A549 (cell line): ENCODE measurements around the gene COL1A1. TPM values are rescaled to one million over a fixed set of nuclear protein-coding genes. Genes with fewer than 3 reads are reported as not detected.
A peak's percentile ranks its signal among the peaks of the same experiment; 100 is the strongest.

Experiments
- ATAC-seq, 2 experiments: fragments of 200-7000 bp in 1 of 2; fragments of >200 bp in 1 of 2; cut with Nextera tagmentation in 1 of 2; cut with Tn5 transposase in 1 of 2; 3 replicates each; pipeline versions ENCODE4 v1.8.0 to v1.9.1; 2018 to 2020; ENCODE audit warnings: mild to moderate bottlenecking in 1 of 2, moderate library complexity in 1 of 2
- CTCF ChIA-PET: fragments of 300-600 bp; sonication (Branson Sonifier 250); formaldehyde crosslinking; extraction: SDS; loops from one replicate; lab custom pipeline; 2021; ENCODE audit warnings: antibody characterized with exemption, inconsistent platforms; lab: Yijun Ruan, JAX
- POLR2A ChIA-PET: fragments of 350-600 bp; formaldehyde crosslinking; extraction: SDS; loops from one replicate; lab custom pipeline; 2021; ENCODE audit warnings: antibody characterized with exemption, inconsistent platforms; lab: Yijun Ruan, JAX
- DNase-seq, 2 experiments: peaks; one replicate each; pipeline versions ENCODE4 v3.0.0 to v3.0.0-alpha.2; 2011 to 2016; ENCODE audit warnings: low read depth in 1 of 2, low spot score in 1 of 2
- FAIRE-seq: peaks from 2 replicates; lab custom pipeline; 2011; peaks lifted over from hg19 to GRCh38; lab: Jason Lieb, UNC
- H3K27ac ChIP-seq, 2 experiments: fragments of >200 bp; sonication (Bioruptor Twin); formaldehyde crosslinking; 3 replicates each; pipeline ENCODE4 v1.5.1; 2016 to 2017
- H3K4me1 ChIP-seq: fragments of >200 bp; sonication (Bioruptor Twin); formaldehyde crosslinking; 3 replicates; pipeline ENCODE4 v1.6.1; 2016
- H3K4me2 ChIP-seq: fragments of >200 bp; sonication (Bioruptor Twin); formaldehyde crosslinking; 3 replicates; pipeline ENCODE4 v1.6.1; 2016
- H3K4me3 ChIP-seq: fragments of >200 bp; sonication (Bioruptor Twin); formaldehyde crosslinking; 3 replicates; pipeline ENCODE4 v1.5.1; 2016
- H3K9me3 ChIP-seq: fragments of >200 bp; sonication (Bioruptor Twin); formaldehyde crosslinking; 3 replicates; pipeline ENCODE4 v1.6.1; 2016
- BHLHE40 ChIP-seq: IDR thresholded peaks from 2 replicates; pipeline ENCODE4 v1.6.1; 2012; ENCODE audit warnings: low read depth, low read length, inconsistent platforms
- CBX8 ChIP-seq: fragments of 200-600 bp; sonication (generic); IDR thresholded peaks from 2 replicates; pipeline ENCODE4 v1.6.1; 2016
- CEBPB ChIP-seq, 2 experiments: fragments of >200 bp in 1 of 2; sonication (Bioruptor Twin) in 1 of 2; formaldehyde crosslinking in 1 of 2; IDR thresholded peaks; 2 replicates each; pipeline ENCODE4 v1.6.1; 2012 to 2016
- CHD2 ChIP-seq: fragments of 150-350 bp; IDR thresholded peaks from 2 replicates; pipeline ENCODE4 v1.6.1; 2014; ENCODE audit warnings: low read length; ENCODE audit not compliant: partially characterized antibody
- CTCF ChIP-seq: fragments of >200 bp; sonication (Bioruptor Twin); formaldehyde crosslinking; IDR thresholded peaks from 3 replicates; pipeline ENCODE4 v1.5.1; 2016
- ESRRA ChIP-seq: fragments of 150-350 bp; IDR thresholded peaks from 2 replicates; pipeline ENCODE4 v1.6.1; 2014; ENCODE audit warnings: mild to moderate bottlenecking, low read length, borderline replicate concordance
- FOXS1 ChIP-seq: fragments of 250-450 bp; sonication (Bioruptor Pico); IDR thresholded peaks from 2 replicates; pipeline ENCODE4 v1.5.0; 2020; ENCODE audit warnings: mild to moderate bottlenecking, moderate library complexity
- GATA3 ChIP-seq: IDR thresholded peaks from 2 replicates; pipeline ENCODE4 v1.6.1; 2012; ENCODE audit warnings: borderline replicate concordance
- HDAC2 ChIP-seq: fragments of 200-600 bp; sonication (generic); IDR thresholded peaks from 2 replicates; pipeline ENCODE4 v1.6.1; 2016
- HOXA7 ChIP-seq: fragments of 250-450 bp; sonication (Bioruptor Pico); IDR thresholded peaks from 2 replicates; pipeline ENCODE4 v1.5.0; 2020; ENCODE audit warnings: mild to moderate bottlenecking, moderate library complexity
- JUNB ChIP-seq: fragments of >200 bp; sonication (Bioruptor Twin); formaldehyde crosslinking; IDR thresholded peaks from 2 replicates; pipeline ENCODE4 v1.6.1; 2016
- KDM5A ChIP-seq: fragments of 200-600 bp; sonication (generic); IDR thresholded peaks from 2 replicates; pipeline ENCODE4 v1.6.1; 2016; ENCODE audit warnings: antibody characterized with exemption, mild to moderate bottlenecking
- MAZ ChIP-seq: fragments of 150-350 bp; IDR thresholded peaks from 2 replicates; pipeline ENCODE4 v1.6.1; 2014; ENCODE audit warnings: antibody characterized with exemption, low read depth, low read length, borderline replicate concordance
- NPAS2 ChIP-seq: fragments of 250-450 bp; sonication (Bioruptor Pico); IDR thresholded peaks from 2 replicates; pipeline ENCODE4 v1.8.0; 2022; ENCODE audit warnings: mild to moderate bottlenecking, moderate library complexity, borderline replicate concordance
- PHF8 ChIP-seq: fragments of 200-600 bp; sonication (generic); IDR thresholded peaks from 2 replicates; pipeline ENCODE4 v1.6.1; 2016; ENCODE audit warnings: low read depth, mild to moderate bottlenecking, antibody characterized with exemption, moderate library complexity, borderline replicate concordance
- RAD21 ChIP-seq, 2 experiments: fragments of >200 bp in 1 of 2; sonication (Bioruptor Twin) in 1 of 2; formaldehyde crosslinking in 1 of 2; IDR thresholded peaks in 1 of 2; conservative IDR thresholded peaks in 1 of 2; 2 replicates in 1 of 2; 3 replicates in 1 of 2; pipeline ENCODE4 v1.6.1; 2012 to 2018; ENCODE audit warnings: inconsistent platforms in 1 of 2
- RCOR1 ChIP-seq: fragments of 150-350 bp; IDR thresholded peaks from 2 replicates; pipeline ENCODE4 v1.6.1; 2014; ENCODE audit warnings: antibody characterized with exemption, low read length, low read depth
- RFX5 ChIP-seq: fragments of 450-650 bp; IDR thresholded peaks from 2 replicates; pipeline ENCODE4 v1.7.1; 2014; ENCODE audit warnings: antibody characterized with exemption, mild to moderate bottlenecking, moderate library complexity
- SMC3 ChIP-seq: fragments of >200 bp; sonication (Bioruptor Twin); formaldehyde crosslinking; IDR thresholded peaks from 3 replicates; pipeline ENCODE4 v1.6.1; 2018; ENCODE audit warnings: inconsistent platforms
- ZC3H11A ChIP-seq: fragments of 450-650 bp; IDR thresholded peaks from 2 replicates; pipeline ENCODE4 v1.6.1; 2014; ENCODE audit warnings: antibody characterized with exemption, mild to moderate bottlenecking
- WGBS: methylation state at CpG from one replicate; pipeline ENCODE4 v1.1.6; 2017; ENCODE audit errors: missing lambda C conversion rate; 5-methylcytosine and 5-hydroxymethylcytosine counted together
- polyA plus RNA-seq, 4 experiments: library from polyadenylated mRNA; depleted of rRNA in 3 of 4; stranded (reverse); fragments of >200 nt; fragmentation: RNase III in 1 of 4; extraction: RNeasy Plus Mini Kit Qiagen cat#74134 plus additional on column Dnase treatment in 1 of 4; gene quantifications; 2 replicates in 3 of 4; 3 replicates in 1 of 4; pipeline ENCODE4 v1.2.3, GENCODE V29; 2011 to 2017
- TF ChIP-seq, protein P1 (sequence below): IDR thresholded peaks from 2 replicates; pipeline ENCODE4 v1.6.1; 2012
- TF ChIP-seq, protein P2 (sequence below): fragments of 200-600 bp; sonication (generic); IDR thresholded peaks from 2 replicates; pipeline ENCODE4 v1.6.1; 2016; ENCODE audit warnings: antibody characterized with exemption, mild to moderate bottlenecking, moderate library complexity
- TF ChIP-seq, protein P3 (sequence below): fragments of 250-450 bp; sonication (Bioruptor Pico); IDR thresholded peaks from 2 replicates; pipeline ENCODE4 v1.5.0; 2020; ENCODE audit warnings: low read depth, mild to moderate bottlenecking, moderate library complexity

Gene COL1A1
- polyA plus RNA-seq, 2 of the 4 experiments (the other 2 are of a cell fraction): 4.4 to 34.3 TPM

DNA sequence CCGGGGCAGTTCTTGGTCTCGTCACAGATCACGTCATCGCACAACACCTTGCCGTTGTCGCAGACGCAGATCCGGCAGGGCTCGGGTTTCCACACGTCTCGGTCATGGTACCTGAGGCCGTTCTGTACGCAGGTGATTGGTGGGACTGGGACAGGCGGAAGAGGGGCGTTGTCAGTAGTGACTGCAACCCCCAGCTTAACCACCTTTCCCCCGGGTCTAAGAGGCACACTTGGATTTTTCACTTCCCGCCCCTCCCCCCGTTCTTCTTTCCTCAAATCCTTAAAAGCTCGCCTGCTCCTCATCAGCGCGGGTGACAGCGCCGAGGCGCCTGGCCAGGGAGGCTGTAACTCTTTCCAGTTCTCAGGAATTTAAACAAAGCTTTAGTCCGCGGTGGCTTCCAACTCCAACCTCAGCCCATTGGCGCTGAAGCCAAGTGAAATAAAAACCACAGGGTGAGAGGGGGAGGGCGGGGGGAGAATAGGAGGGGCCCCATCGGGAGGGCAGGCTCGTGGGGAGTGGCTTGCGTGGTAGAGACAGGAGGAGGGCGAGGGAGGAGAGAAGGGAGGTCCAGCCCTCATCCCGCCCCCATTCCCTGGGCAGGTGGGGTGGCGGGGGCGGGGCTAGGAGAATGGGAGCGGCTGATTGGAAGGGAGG lies 1.5 kb downstream of the COL1A1 start:
- 4% methylated on average over 29 of the region's 36 CpGs for WGBS
- Histone ChIP-seq H3K4me3 (peak overlapping the region; percentile 47), H3K4me2 (peak overlapping the region; percentile 88)
- CTCF ChIA-PET: interaction anchor here (0.6 to 31.5 kb wide), 56 partner anchors 9 to 643 kb away, joined by 3 to 1255 read pairs (median 5); partner anchors contain the start of genes LRRC59, RSAD1, SGCA and TMEM92
- ATAC-seq: peak; percentile 80 to 90
- FAIRE-seq: no peak
- TF ChIP-seq, protein P1, sequence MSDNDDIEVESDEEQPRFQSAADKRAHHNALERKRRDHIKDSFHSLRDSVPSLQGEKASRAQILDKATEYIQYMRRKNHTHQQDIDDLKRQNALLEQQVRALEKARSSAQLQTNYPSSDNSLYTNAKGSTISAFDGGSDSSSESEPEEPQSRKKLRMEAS: peak; percentile 51
- TF ChIP-seq RFX5 (no peak), GATA3 (no peak)
- TF ChIP-seq, all 56 proteins: peak for 1
- peaks cover 44% of the 10 kb centered on the region for H3K4me1 ChIP-seq
- peak; percentile 91 to 96 for DNase-seq
- H3K9me3 ChIP-seq: no peaks in the 10 kb centered on the region
- POLR2A ChIA-PET: interaction anchor here (0.7 to 2.3 kb wide), 11 partner anchors 22 to 279 kb away, joined by 3 to 24 read pairs (median 4); partner anchors contain the start of genes LRRC59 and TMEM92
- peak overlapping the region; percentile 77 to 90 for H3K27ac ChIP-seq

GRCh38 chr17:50199211-50199802 lies 2.1 kb downstream of the COL1A1 start:
- no peak for FAIRE-seq
- Histone ChIP-seq H3K27ac (peak overlapping the region; percentile 77 to 90; a peak in 5 of 6 replicates), H3K4me1 (peaks cover 44% of the 10 kb centered on the region)

DNA sequence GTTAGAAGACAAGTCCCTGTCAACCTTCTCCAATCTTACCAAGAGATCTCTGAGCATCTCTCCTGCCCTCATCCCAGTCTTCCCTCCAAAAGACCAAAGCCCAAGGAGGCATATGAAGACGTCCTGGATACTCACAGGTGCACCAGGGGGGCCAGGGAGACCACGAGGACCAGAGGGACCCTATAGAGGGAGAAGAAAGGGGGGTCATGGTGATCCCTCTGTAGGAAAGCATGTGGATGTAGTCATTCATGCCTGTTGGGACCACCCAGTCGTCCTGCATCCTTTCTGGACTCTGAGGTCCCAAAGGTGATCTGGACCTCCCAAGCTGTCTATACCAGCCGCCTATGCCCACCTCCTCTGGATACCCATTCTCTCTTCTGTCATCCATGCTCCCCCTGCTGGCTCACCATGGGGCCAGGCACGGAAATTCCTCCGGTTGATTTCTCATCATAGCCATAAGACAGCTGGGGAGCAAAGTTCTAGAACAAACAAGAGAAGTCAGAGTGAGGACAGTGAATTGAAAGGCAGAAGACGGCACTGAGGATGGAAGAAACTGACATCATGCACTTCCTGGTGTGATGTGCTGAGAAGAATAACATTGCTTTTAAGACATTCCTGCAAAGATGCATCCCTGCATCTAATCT lies 3.3 kb downstream of the COL1A1 start:
- H3K4me1 ChIP-seq: peaks cover 44% of the 10 kb centered on the region
- ChIA-PET CTCF (interaction anchor here (0.6 to 22.0 kb wide), 35 partner anchors 9 to 123 kb away, joined by 3 to 817 read pairs (median 3); partner anchors contain the start of genes PPP1R9B, SGCA and TMEM92), POLR2A (interaction anchor here (1.0 kb wide), 1 partner anchor 21 kb away, joined by 3 read pairs; no protein-coding TSS in a partner anchor)
- FAIRE-seq (peak; percentile 94), DNase-seq (peak; percentile 84 to 86), ATAC-seq (peak; percentile 14 to 30; a peak in 3 of 6 replicates)
- WGBS: 13% methylated on average over 7 of the region's 7 CpGs
- H3K9me3 ChIP-seq: no peaks in the 10 kb centered on the region
- peak overlapping the region; percentile 88 for H3K4me2 ChIP-seq
- no peak overlapping the region for H3K4me3 ChIP-seq
- H3K27ac ChIP-seq: peak overlapping the region; percentile 51 to 77; a peak in 5 of 6 replicates
- no peak for TF ChIP-seq CEBPB (IDR thresholded peaks at IDR 0.05)
- no peak for TF ChIP-seq HDAC2
- TF ChIP-seq, protein P2, sequence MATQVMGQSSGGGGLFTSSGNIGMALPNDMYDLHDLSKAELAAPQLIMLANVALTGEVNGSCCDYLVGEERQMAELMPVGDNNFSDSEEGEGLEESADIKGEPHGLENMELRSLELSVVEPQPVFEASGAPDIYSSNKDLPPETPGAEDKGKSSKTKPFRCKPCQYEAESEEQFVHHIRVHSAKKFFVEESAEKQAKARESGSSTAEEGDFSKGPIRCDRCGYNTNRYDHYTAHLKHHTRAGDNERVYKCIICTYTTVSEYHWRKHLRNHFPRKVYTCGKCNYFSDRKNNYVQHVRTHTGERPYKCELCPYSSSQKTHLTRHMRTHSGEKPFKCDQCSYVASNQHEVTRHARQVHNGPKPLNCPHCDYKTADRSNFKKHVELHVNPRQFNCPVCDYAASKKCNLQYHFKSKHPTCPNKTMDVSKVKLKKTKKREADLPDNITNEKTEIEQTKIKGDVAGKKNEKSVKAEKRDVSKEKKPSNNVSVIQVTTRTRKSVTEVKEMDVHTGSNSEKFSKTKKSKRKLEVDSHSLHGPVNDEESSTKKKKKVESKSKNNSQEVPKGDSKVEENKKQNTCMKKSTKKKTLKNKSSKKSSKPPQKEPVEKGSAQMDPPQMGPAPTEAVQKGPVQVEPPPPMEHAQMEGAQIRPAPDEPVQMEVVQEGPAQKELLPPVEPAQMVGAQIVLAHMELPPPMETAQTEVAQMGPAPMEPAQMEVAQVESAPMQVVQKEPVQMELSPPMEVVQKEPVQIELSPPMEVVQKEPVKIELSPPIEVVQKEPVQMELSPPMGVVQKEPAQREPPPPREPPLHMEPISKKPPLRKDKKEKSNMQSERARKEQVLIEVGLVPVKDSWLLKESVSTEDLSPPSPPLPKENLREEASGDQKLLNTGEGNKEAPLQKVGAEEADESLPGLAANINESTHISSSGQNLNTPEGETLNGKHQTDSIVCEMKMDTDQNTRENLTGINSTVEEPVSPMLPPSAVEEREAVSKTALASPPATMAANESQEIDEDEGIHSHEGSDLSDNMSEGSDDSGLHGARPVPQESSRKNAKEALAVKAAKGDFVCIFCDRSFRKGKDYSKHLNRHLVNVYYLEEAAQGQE: no peak
- TF ChIP-seq JUNB: no peak
- no peak for TF ChIP-seq ZC3H11A
- TF ChIP-seq FOXS1 (CRISPR knock-in tag): no peak
- TF ChIP-seq RCOR1: peak; percentile 23; the same call in 1 of the 2 replicates
- peak; percentile 84 to 89 for TF ChIP-seq RAD21 (conservative IDR thresholded peaks at IDR 0.05 in 1 of 2, IDR thresholded peaks at IDR 0.05 in 1 of 2)
- no peak for TF ChIP-seq NPAS2 (CRISPR knock-in tag)
- TF ChIP-seq, protein P3, sequence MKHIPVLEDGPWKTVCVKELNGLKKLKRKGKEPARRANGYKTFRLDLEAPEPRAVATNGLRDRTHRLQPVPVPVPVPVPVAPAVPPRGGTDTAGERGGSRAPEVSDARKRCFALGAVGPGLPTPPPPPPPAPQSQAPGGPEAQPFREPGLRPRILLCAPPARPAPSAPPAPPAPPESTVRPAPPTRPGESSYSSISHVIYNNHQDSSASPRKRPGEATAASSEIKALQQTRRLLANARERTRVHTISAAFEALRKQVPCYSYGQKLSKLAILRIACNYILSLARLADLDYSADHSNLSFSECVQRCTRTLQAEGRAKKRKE (CRISPR knock-in tag): no peak
- TF ChIP-seq SMC3: peak; percentile 97
- 0 out of 2 replicates have a peak, but pooled peaks have one; percentile 27 for TF ChIP-seq ESRRA

More at GRCh38 chr17:50199211-50199802, 2.1 kb downstream of the COL1A1 start:
- peak overlapping the region; percentile 47 for H3K4me3 ChIP-seq
- WGBS: 62% methylated on average over 27 of the region's 41 CpGs
- DNase-seq: no peak
- no peak for TF ChIP-seq FOXS1 (CRISPR knock-in tag)
- TF ChIP-seq RFX5: no peak
- TF ChIP-seq ZC3H11A: no peak
- TF ChIP-seq BHLHE40: no peak
- TF ChIP-seq SMC3: no peak
- no peak for TF ChIP-seq KDM5A
- TF ChIP-seq CEBPB (IDR thresholded peaks at IDR 0.05): no peak
- no peak for TF ChIP-seq RCOR1
- no peak for TF ChIP-seq PHF8
- no peak for TF ChIP-seq MAZ
- TF ChIP-seq CBX8: no peak
- no peak for TF ChIP-seq HOXA7 (CRISPR knock-in tag)
- TF ChIP-seq CHD2: no peak
- no peak for TF ChIP-seq CTCF
- TF ChIP-seq, all 56 proteins: peak for 0
- peak overlapping the region; percentile 88 for H3K4me2 ChIP-seq
- ATAC-seq: no peak
- CTCF ChIA-PET: interaction anchor here (1.0 to 31.5 kb wide), 30 partner anchors 8 to 434 kb away, joined by 3 to 1255 read pairs (median 12); partner anchors contain the start of genes RSAD1, SGCA, TMEM92 and XYLT2
- H3K9me3 ChIP-seq: no peaks in the 10 kb centered on the region
- POLR2A ChIA-PET: interaction anchor here (0.7 to 2.3 kb wide), 4 partner anchors 21 to 90 kb away, joined by 3 to 24 read pairs (median 8); partner anchors contain the start of gene TMEM92
